Lung (tissue), 12 donors: ENCODE measurements around the gene TPST2. TPM values are rescaled to one million over a fixed set of nuclear protein-coding genes. Genes with fewer than 3 reads are reported as not detected.

Experiments
- ATAC-seq: fragments of 200-7000 bp; cut with Tn5 transposase; one replicate; pipeline ENCODE4 v1.9.1; 2020; ENCODE audit warnings: moderate number of reproducible peaks; ENCODE audit not compliant: insufficient read depth, low FRiP score
- DNase-seq, 3 donors: peaks; one replicate each; pipeline ENCODE4 v3.0.0-alpha.2; 2013 to 2017
- H3K27ac ChIP-seq, 2 donors: one replicate each; pipeline ENCODE4 v1.5.1; 2013; ENCODE audit warnings: mild to moderate bottlenecking in 2 of 2, moderate library complexity in 2 of 2, control low read depth in 1 of 2, inconsistent platforms in 1 of 2, low read depth in 1 of 2, low read length in 1 of 2
- H3K27me3 ChIP-seq, 3 donors: one replicate each; pipeline ENCODE4 v1.5.1; 2013; ENCODE audit warnings: low read length in 2 of 3; ENCODE audit not compliant: control insufficient read depth in 3 of 3, insufficient read depth in 3 of 3
- H3K36me3 ChIP-seq, 4 donors: one replicate each; pipeline ENCODE4 v1.5.1; 2013; ENCODE audit warnings: low read length in 4 of 4, mild to moderate bottlenecking in 1 of 4, moderate library complexity in 1 of 4; ENCODE audit not compliant: control insufficient read depth in 4 of 4, insufficient read depth in 4 of 4
- H3K4me1 ChIP-seq, 5 donors: one replicate each; pipeline ENCODE4 v1.5.1; 2013; ENCODE audit warnings: low read length in 5 of 5, mild to moderate bottlenecking in 2 of 5, moderate library complexity in 1 of 5; ENCODE audit not compliant: control insufficient read depth in 5 of 5, insufficient read depth in 5 of 5
- H3K4me3 ChIP-seq: one replicate; pipeline ENCODE4 v1.5.1; 2013; ENCODE audit warnings: mild to moderate bottlenecking, control low read depth, moderate library complexity
- H3K9ac ChIP-seq, 2 donors: one replicate each; pipeline ENCODE4 v1.5.1; 2013; ENCODE audit warnings: low read length in 2 of 2, control low read depth in 1 of 2; ENCODE audit not compliant: insufficient read depth in 1 of 2
- H3K9me3 ChIP-seq, 4 donors: one replicate each; pipeline ENCODE4 v1.5.1; 2013; ENCODE audit warnings: low read length in 3 of 4, mild to moderate bottlenecking in 1 of 4, moderate library complexity in 1 of 4; ENCODE audit not compliant: control insufficient read depth in 4 of 4, insufficient read depth in 3 of 4
- CTCF ChIP-seq: IDR thresholded peaks from 2 replicates; pipeline ENCODE4 v1.5.1; 2012; ENCODE audit warnings: mild to moderate bottlenecking; ENCODE audit errors: control extremely low read depth, extremely low read depth
- WGBS, 2 donors: extraction: QIAGEN DNeasy Blood & Tissue Kit; methylation state at CpG; one replicate each; pipeline ENCODE4 v1.1.7; 2013; 5-methylcytosine and 5-hydroxymethylcytosine counted together
- polyA plus RNA-seq, 2 donors: library from polyadenylated mRNA; stranded (reverse); fragments of 200-250 nt; gene quantifications; one replicate each; pipeline ENCODE4 v1.2.1, GENCODE V29; 2013
- total RNA-seq, 2 donors: library from RNA; depleted of rRNA in 1 of 2; stranded (reverse); fragments of >200 nt in 1 of 2; gene quantifications; one replicate each; pipeline ENCODE4 v1.2.1, GENCODE V29; 2014 to 2021
- donor health status: control.
- donor health status: control.
- donor health status: Bipolar disorder and iron deficiency.
- donor health status: healthy.
- donor health status: DM: yes; HTN: yes; CAD: no.

Gene TPST2
- total and polyA plus RNA-seq, 4 donors, result 32.6 to 72.3 (median 59.9) TPM

DNA sequence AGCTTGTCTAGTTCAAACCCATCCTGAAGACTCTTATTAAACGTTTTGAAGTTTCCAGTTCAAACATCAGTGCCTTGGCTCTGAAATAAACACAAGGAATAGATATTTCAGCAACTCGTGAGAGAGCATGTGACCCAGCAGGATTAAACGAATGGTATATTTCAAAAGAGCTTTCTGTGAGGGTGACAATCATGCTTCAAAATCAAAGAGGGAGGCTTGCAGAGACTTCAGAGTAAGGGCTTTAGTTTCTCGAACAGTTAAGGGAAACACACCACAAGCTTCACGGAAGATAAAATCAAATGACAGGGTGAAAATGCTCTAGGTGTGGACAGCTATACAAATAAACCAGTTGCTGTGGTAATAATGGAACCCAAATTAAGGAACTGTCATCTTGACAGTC, 107.8 kb downstream of the TPST2 start:
- Histone ChIP-seq H3K9ac (peak overlapping the region; percentile 2 to 94), H3K9me3 (no peaks in the 10 kb centered on the region), H3K27ac (no peak overlapping the region), H3K4me1 (peaks cover 7 to 37% (median 11%) of the 10 kb centered on the region in 5 donors), H3K4me3 (no peak overlapping the region), H3K36me3 (peaks cover 2 to 15% (median 5%) of the 10 kb centered on the region in 4 donors), H3K27me3 (no peaks in the 10 kb centered on the region)
- DNase-seq (no peak), ATAC-seq (no peak)
- 38 to 46% methylated on average over 5 of the region's 5 CpGs for WGBS, 2 donors
- no peak for TF ChIP-seq CTCF

DNA sequence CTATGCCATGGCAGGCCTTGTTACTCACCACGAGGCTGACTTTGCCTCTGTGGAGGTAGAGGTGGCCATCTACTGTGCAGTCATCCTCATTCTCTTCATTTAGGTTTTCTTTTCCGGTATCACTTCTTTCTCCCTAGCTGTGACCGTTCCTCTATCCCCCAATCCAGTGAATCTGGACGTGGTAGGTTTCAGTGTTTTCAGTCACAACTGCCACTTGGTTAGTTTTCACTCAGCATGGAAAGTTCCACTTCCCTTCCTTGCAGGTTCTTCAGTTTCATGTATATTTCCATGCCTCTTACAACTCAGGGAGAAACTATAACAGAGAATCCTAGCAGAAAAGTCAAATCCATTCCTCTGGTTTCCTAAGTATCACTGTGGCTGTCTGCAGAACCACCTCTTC, 108.2 kb downstream of the TPST2 start:
- H3K9me3 ChIP-seq, result no peaks in the 10 kb centered on the region
- H3K27ac ChIP-seq, result no peak overlapping the region
- peaks cover 3 to 15% (median 7%) of the 10 kb centered on the region in 4 donors for H3K36me3 ChIP-seq
- TF ChIP-seq CTCF, result no peak
- ATAC-seq (no peak), DNase-seq (no peak)
- H3K9ac ChIP-seq, result no peak overlapping the region
- peaks cover 7 to 37% (median 11%) of the 10 kb centered on the region in 5 donors for H3K4me1 ChIP-seq
- WGBS, 2 donors, result 73 to 74% methylated on average over 4 of the region's 4 CpGs
- no peaks in the 10 kb centered on the region for H3K27me3 ChIP-seq
- H3K4me3 ChIP-seq, result no peak overlapping the region

GRCh38 chr22:26481112-26481693, 108.7 kb downstream of the TPST2 start:
- DNase-seq, result no peak
- WGBS, 2 donors, result 60 to 70% methylated on average over 6 of the region's 6 CpGs
- Histone ChIP-seq H3K36me3 (peaks cover 5 to 15% (median 9%) of the 10 kb centered on the region in 4 donors), H3K27ac (no peak overlapping the region), H3K9ac (no peak overlapping the region), H3K9me3 (no peaks in the 10 kb centered on the region), H3K4me1 (peaks cover 7 to 37% (median 11%) of the 10 kb centered on the region in 5 donors), H3K27me3 (no peaks in the 10 kb centered on the region), H3K4me3 (no peak overlapping the region)
- no peak for TF ChIP-seq CTCF
- no peak for ATAC-seq

DNA sequence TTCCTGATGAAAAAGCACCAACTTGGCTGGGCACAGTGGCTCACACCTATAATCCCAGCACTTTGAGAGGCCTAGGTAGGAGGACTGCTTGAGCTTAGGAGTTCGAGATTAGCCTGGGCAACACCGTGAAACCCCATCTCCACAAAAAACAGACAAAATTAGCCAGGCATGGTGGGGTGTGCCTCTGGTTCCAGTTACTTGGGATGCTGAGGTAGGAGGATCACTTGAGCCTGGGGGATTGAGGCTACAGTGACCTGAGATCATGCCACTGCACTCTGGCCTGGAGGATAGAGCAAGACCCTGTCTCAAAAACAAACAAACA, 109.4 kb downstream of the TPST2 start:
- 82 to 86% methylated on average over 2 of the region's 2 CpGs for WGBS, 2 donors
- ATAC-seq, result no peak
- H3K9ac ChIP-seq, result no peak overlapping the region
- no peak for DNase-seq
- TF ChIP-seq CTCF, result no peak
- H3K4me3 ChIP-seq, result no peak overlapping the region
- H3K4me1 ChIP-seq, result peaks cover 7 to 37% (median 11%) of the 10 kb centered on the region in 5 donors
- H3K9me3 ChIP-seq, result no peaks in the 10 kb centered on the region
- H3K27me3 ChIP-seq, result no peaks in the 10 kb centered on the region
- no peak overlapping the region for H3K27ac ChIP-seq
- peaks cover 6 to 15% (median 9%) of the 10 kb centered on the region in 4 donors for H3K36me3 ChIP-seq
